GM21447 (cell line): ENCODE measurements around the gene PEX5L.
"Not testable (repeated sequence)": the region's sequence is repeated elsewhere in the genome, so short reads cannot be mapped to it uniquely, and the experiment has no call there.

ENCODE experiments used
- ATAC-seq: cut with Tn5 transposase; IDR thresholded peaks from one replicate; pipeline ENCODE4 v1.9.1; 2021; ENCODE audit not compliant: unreplicated experiment

PEX5L gene

GRCh38 chr3:180036671-180037455 lies at the start of gene PEX5L:
Gene PEX5L (minus strand): TSS chr3:180036937. CDS start chr3:180036599, 338 bp downstream.
- ATAC-seq: peak; percentile 77

GRCh38 chr3:180085122-180085710 lies 48.5 kb upstream of the PEX5L start:
- no peak for ATAC-seq

- ATAC-seq: no peak
Observed at GRCh38 chr3:180082699-180083098, 46.0 kb upstream of the PEX5L start.

GRCh38 chr3:180078592-180078991 lies 41.9 kb upstream of the PEX5L start:
- ATAC-seq: no peak

GRCh38 chr3:180073561-180073960 lies 36.8 kb upstream of the PEX5L start:
- ATAC-seq: no peak

- no peak for ATAC-seq
Observed at GRCh38 chr3:180072786-180073185, 36.0 kb upstream of the PEX5L start.

- ATAC-seq: no peak
Observed at GRCh38 chr3:180070925-180071324, 34.2 kb upstream of the PEX5L start.

- ATAC-seq: no peak
Observed at GRCh38 chr3:180068023-180068422, 31.3 kb upstream of the PEX5L start.

- no peak for ATAC-seq
Observed at GRCh38 chr3:180066598-180066997, 29.9 kb upstream of the PEX5L start.

- no peak for ATAC-seq
Observed at GRCh38 chr3:180063783-180064182, 27.0 kb upstream of the PEX5L start.

GRCh38 chr3:180062771-180063170 lies 26.0 kb upstream of the PEX5L start:
- ATAC-seq: no peak

GRCh38 chr3:180059356-180059755 lies 22.6 kb upstream of the PEX5L start:
- no peak for ATAC-seq

- no peak for ATAC-seq
Observed at GRCh38 chr3:180058238-180058637, 21.5 kb upstream of the PEX5L start.

GRCh38 chr3:180055656-180056055 lies 18.9 kb upstream of the PEX5L start:
- ATAC-seq: not testable (repeated sequence)

- ATAC-seq: no peak
Observed at GRCh38 chr3:180049391-180049790, 12.7 kb upstream of the PEX5L start.

- ATAC-seq: no peak
Observed at GRCh38 chr3:180048840-180049239, 12.1 kb upstream of the PEX5L start.

GRCh38 chr3:180048103-180048502 lies 11.4 kb upstream of the PEX5L start:
- peak; percentile 94 for ATAC-seq

- no peak for ATAC-seq
Observed at GRCh38 chr3:180040966-180041365, 4.2 kb upstream of the PEX5L start.

- ATAC-seq: peak; percentile 51
Observed at GRCh38 chr3:180036092-180036670, 556 bp downstream of the PEX5L start.

- no peak for ATAC-seq
Observed at GRCh38 chr3:180026997-180027396, 9.7 kb downstream of the PEX5L start.

GRCh38 chr3:180018543-180018942 lies 18.2 kb downstream of the PEX5L start:
- peak; percentile 51 for ATAC-seq

- ATAC-seq: no peak
Observed at GRCh38 chr3:180017846-180018245, 18.9 kb downstream of the PEX5L start.
